CD4-positive, alpha-beta T cell treated with Interleukin-12 subunit alpha and Interleukin-12 subunit beta, for 1 hour (primary cell): ENCODE data around the gene RPA1.

Experiments
- DNase-seq: peaks from one replicate; pipeline ENCODE4 v3.0.0-alpha.2; 2020

The RPA1 gene

GRCh38 chr17:1943436-1943831, 113.6 kb downstream of the RPA1 start:
- DNase-seq, result no peak

- DNase-seq, result no peak
Observed at GRCh38 chr17:1945621-1946020, 115.8 kb downstream of the RPA1 start.

- DNase-seq, result no peak
Observed at GRCh38 chr17:1946021-1946932, 116.5 kb downstream of the RPA1 start.

GRCh38 chr17:1947229-1947742, 117.5 kb downstream of the RPA1 start:
- no peak for DNase-seq

- no peak for DNase-seq
Observed at GRCh38 chr17:1947743-1948516, 118.1 kb downstream of the RPA1 start.

- DNase-seq, result no peak
Observed at GRCh38 chr17:1948517-1948825, 118.7 kb downstream of the RPA1 start.
